Type B pancreatic cell (in vitro differentiated cells): ENCODE results near the gene EXTL1. TPM values are rescaled to one million over a fixed set of nuclear protein-coding genes. Genes with fewer than 3 reads are reported as not detected.

ENCODE experiments used
- DNase-seq: peaks from one replicate; pipeline ENCODE4 v3.0.0; 2021; ENCODE audit warnings: mixed read lengths; ENCODE audit not compliant: unreplicated experiment; ENCODE audit errors: extremely low spot score
- H3K27ac Mint-ChIP-seq: 2 replicates; pipeline ENCODE4 v1.8.0; 2021; ENCODE audit warnings: mild to moderate bottlenecking, mixed read lengths
- H3K27me3 Mint-ChIP-seq: 2 replicates; pipeline ENCODE4 v1.8.0; 2021; ENCODE audit warnings: mixed read lengths
- H3K36me3 Mint-ChIP-seq: 2 replicates; pipeline ENCODE4 v1.8.0; 2021; ENCODE audit warnings: mixed read lengths
- H3K4me1 Mint-ChIP-seq: one replicate; pipeline ENCODE4 v1.8.0; 2021; ENCODE audit warnings: mixed read lengths; ENCODE audit not compliant: unreplicated experiment
- H3K4me3 Mint-ChIP-seq: 2 replicates; pipeline ENCODE4 v1.8.0; 2021; ENCODE audit warnings: mild to moderate bottlenecking, mixed read lengths
- H3K9me3 Mint-ChIP-seq: 2 replicates; pipeline ENCODE4 v1.8.0; 2021; ENCODE audit warnings: mixed read lengths
- CTCF ChIP-seq: fragments of 200-600 bp; sonication (generic); conservative IDR thresholded peaks from 2 replicates; pipeline ENCODE4 v1.5.0; 2021; ENCODE audit warnings: antibody characterized with exemption, mild to moderate bottlenecking
- total RNA-seq: library from RNA; stranded (reverse); gene quantifications from 2 replicates; pipeline ENCODE4 v1.2.1, GENCODE V29; 2021; ENCODE audit warnings: low replicate concordance

EXTL1 gene
- total RNA-seq, 1 donor from 2014 or later = 4.2 TPM

- no peak for TF ChIP-seq CTCF
- H3K27ac Mint-ChIP-seq = no peak overlapping the region
- H3K36me3 Mint-ChIP-seq = no peaks in the 10 kb centered on the region
- H3K9me3 Mint-ChIP-seq = no peaks in the 10 kb centered on the region
- no peak for DNase-seq
- H3K4me1 Mint-ChIP-seq = peaks cover 31% of the 10 kb centered on the region
- H3K27me3 Mint-ChIP-seq = peaks cover 3% of the 10 kb centered on the region
- no peak overlapping the region for H3K4me3 Mint-ChIP-seq
Observed at GRCh38 chr1:26070963-26071342, 49.4 kb downstream of the EXTL1 start.

- Mint-ChIP-seq H3K4me1 (peaks cover 30% of the 10 kb centered on the region), H3K27ac (no peak overlapping the region), H3K4me3 (no peak overlapping the region), H3K9me3 (no peaks in the 10 kb centered on the region), H3K27me3 (peaks cover 3% of the 10 kb centered on the region), H3K36me3 (no peaks in the 10 kb centered on the region)
- TF ChIP-seq CTCF = no peak
- DNase-seq = no peak
Observed at GRCh38 chr1:26072305-26072704, 50.7 kb downstream of the EXTL1 start.

- peak overlapping the region; percentile 15 for H3K27ac Mint-ChIP-seq
- H3K27me3 Mint-ChIP-seq = no peaks in the 10 kb centered on the region
- H3K4me3 Mint-ChIP-seq = no peak overlapping the region
- no peaks in the 10 kb centered on the region for H3K9me3 Mint-ChIP-seq
- TF ChIP-seq CTCF = no peak
- peaks cover 40% of the 10 kb centered on the region for H3K4me1 Mint-ChIP-seq
- no peak for DNase-seq
- H3K36me3 Mint-ChIP-seq = no peaks in the 10 kb centered on the region
Observed at GRCh38 chr1:26075421-26076144, 54.0 kb downstream of the EXTL1 start.

- H3K4me3 Mint-ChIP-seq = no peak overlapping the region
- H3K9me3 Mint-ChIP-seq = no peaks in the 10 kb centered on the region
- H3K27me3 Mint-ChIP-seq = no peaks in the 10 kb centered on the region
- H3K4me1 Mint-ChIP-seq = peaks cover 35% of the 10 kb centered on the region
- H3K27ac Mint-ChIP-seq = peak overlapping the region; percentile 93
- DNase-seq = no peak
- TF ChIP-seq CTCF = no peak
- no peaks in the 10 kb centered on the region for H3K36me3 Mint-ChIP-seq
Observed at GRCh38 chr1:26077524-26077923, 55.9 kb downstream of the EXTL1 start.

- no peak for DNase-seq
- H3K4me1 Mint-ChIP-seq = peaks cover 31% of the 10 kb centered on the region
- H3K36me3 Mint-ChIP-seq = no peaks in the 10 kb centered on the region
- TF ChIP-seq CTCF = no peak
- no peaks in the 10 kb centered on the region for H3K27me3 Mint-ChIP-seq
- peak overlapping the region; percentile 68 for H3K4me3 Mint-ChIP-seq
- H3K9me3 Mint-ChIP-seq = no peaks in the 10 kb centered on the region
- H3K27ac Mint-ChIP-seq = peak overlapping the region; percentile 93
Observed at GRCh38 chr1:26078286-26079177, 57.0 kb downstream of the EXTL1 start.
